Neural progenitor cell (in vitro differentiated cells): ENCODE results near the gene POP7. TPM values are rescaled to one million over a fixed set of nuclear protein-coding genes. Genes with fewer than 3 reads are reported as not detected.
A peak's percentile ranks its signal among the peaks of the same experiment; 100 is the strongest.
"Not testable (repeated sequence)": the region's sequence is repeated elsewhere in the genome, so short reads cannot be mapped to it uniquely, and the experiment has no call there.

Experiments used
- DNase-seq: peaks from one replicate; pipeline ENCODE4 v3.0.0-alpha.2; 2016; ENCODE audit warnings: low spot score
- H2AFZ ChIP-seq: fragments of 200-600 bp; sonication (generic); replicated peaks from 2 replicates; pipeline ENCODE4 v1.6.1; 2016; ENCODE audit warnings: antibody characterized with exemption
- H3F3A ChIP-seq: fragments of 200-600 bp; sonication (generic); 2 replicates; pipeline ENCODE4 v1.6.1; 2016; ENCODE audit warnings: antibody characterized with exemption, low read depth
- H3K27ac ChIP-seq: fragments of 200-600 bp; sonication (generic); 2 replicates; pipeline ENCODE4 v1.5.1; 2016; ENCODE audit warnings: mild to moderate bottlenecking
- H3K27me3 ChIP-seq: fragments of 200-600 bp; sonication (generic); 2 replicates; pipeline ENCODE4 v1.6.1; 2016; ENCODE audit warnings: mild to moderate bottlenecking, moderate library complexity
- H3K36me3 ChIP-seq: fragments of 200-600 bp; sonication (generic); 2 replicates; pipeline ENCODE4 v1.5.1; 2016
- H3K4me1 ChIP-seq: fragments of 200-600 bp; sonication (generic); 2 replicates; pipeline ENCODE4 v1.6.1; 2016; ENCODE audit warnings: mixed run types
- H3K4me2 ChIP-seq: fragments of 200-600 bp; sonication (generic); 2 replicates; pipeline ENCODE4 v1.6.1; 2016
- H3K4me3 ChIP-seq: fragments of 200-600 bp; sonication (generic); 2 replicates; pipeline ENCODE4 v1.5.1; 2016
- H3K79me2 ChIP-seq: fragments of 200-600 bp; sonication (generic); 2 replicates; pipeline ENCODE4 v1.6.1; 2016; ENCODE audit warnings: low read depth
- H3K9ac ChIP-seq: fragments of 200-600 bp; sonication (generic); 2 replicates; pipeline ENCODE4 v1.6.1; 2016
- H3K9me3 ChIP-seq: fragments of 200-600 bp; sonication (generic); 2 replicates; pipeline ENCODE4 v1.5.1; 2016; ENCODE audit warnings: low read depth
- H4K20me1 ChIP-seq: fragments of 200-600 bp; sonication (generic); 2 replicates; pipeline ENCODE4 v1.6.1; 2016; ENCODE audit warnings: low read depth
- H3K27ac Mint-ChIP-seq: 3 replicates; pipeline ENCODE4 v1.8.0; 2021; ENCODE audit warnings: mixed read lengths
- H3K27me3 Mint-ChIP-seq: 2 replicates; pipeline ENCODE4 v1.8.0; 2022; ENCODE audit warnings: low read depth, mild to moderate bottlenecking, inconsistent platforms, moderate library complexity, mixed read lengths; ENCODE audit not compliant: insufficient read depth
- H3K36me3 Mint-ChIP-seq: 3 replicates; pipeline ENCODE4 v1.8.0; 2021; ENCODE audit warnings: mixed read lengths
- H3K4me1 Mint-ChIP-seq: 3 replicates; pipeline ENCODE4 v1.8.0; 2021; ENCODE audit warnings: mixed read lengths
- H3K4me3 Mint-ChIP-seq: 3 replicates; pipeline ENCODE4 v1.8.0; 2021; ENCODE audit warnings: mild to moderate bottlenecking, moderate library complexity, mixed read lengths
- H3K9me3 Mint-ChIP-seq: 3 replicates; pipeline ENCODE4 v1.8.0; 2020; ENCODE audit warnings: mixed read lengths
- CTCF ChIP-seq: fragments of 200-600 bp; sonication (generic); IDR thresholded peaks from 2 replicates; pipeline ENCODE4 v1.5.1; 2017; ENCODE audit warnings: antibody characterized with exemption, mild to moderate bottlenecking
- EZH2 ChIP-seq: fragments of 200-600 bp; sonication (generic); IDR thresholded peaks from 2 replicates; pipeline ENCODE4 v1.6.1; 2017; ENCODE audit warnings: antibody characterized with exemption, mild to moderate bottlenecking, moderate library complexity
- EZH2phosphoT487 ChIP-seq: fragments of 200-600 bp; sonication (generic); IDR thresholded peaks from 2 replicates; pipeline ENCODE4 v1.6.1; 2017; ENCODE audit warnings: antibody characterized with exemption
- total RNA-seq: library from RNA; depleted of rRNA; stranded (reverse); fragments of >200 nt; gene quantifications from 2 replicates; pipeline ENCODE4 v1.2.3, GENCODE V29; 2015; ENCODE audit warnings: low replicate concordance

The POP7 gene
- total RNA-seq, 1 donor from 2014 or later, result 19.4 TPM

- Mint-ChIP-seq H3K4me3 (peak within 1 kb of the TSS; percentile 99), H3K27ac (peak within 1 kb of the TSS; percentile 97), H3K4me1 (peaks cover 34% of the 10 kb centered on the region), H3K27me3 (peaks cover 27% of the 10 kb centered on the region), H3K36me3 (no peaks in the 10 kb centered on the region), H3K9me3 (no peaks in the 10 kb centered on the region)
- H3F3A ChIP-seq, result peaks cover 41% of the 10 kb centered on the region
- H3K4me3 ChIP-seq, result peak within 1 kb of the TSS; percentile 100
- H2AFZ ChIP-seq, result no peak within 1 kb of the TSS
- H3K27ac ChIP-seq, result peak within 1 kb of the TSS; percentile 85
- H4K20me1 ChIP-seq, result peaks cover 43% of the 10 kb centered on the region
- no peak for TF ChIP-seq EZH2phosphoT487
- TF ChIP-seq CTCF, result no peak
- no peak for TF ChIP-seq EZH2
- no peaks in the 10 kb centered on the region for H3K36me3 ChIP-seq
- H3K79me2 ChIP-seq, result peaks cover 46% of the 10 kb centered on the region
- no peaks in the 10 kb centered on the region for H3K9me3 ChIP-seq
- DNase-seq, result peak; percentile 89
- H3K9ac ChIP-seq, result peak within 1 kb of the TSS; percentile 93
- peak within 1 kb of the TSS; percentile 98 for H3K4me2 ChIP-seq
- H3K4me1 ChIP-seq, result peaks cover 21% of the 10 kb centered on the region
- H3K27me3 ChIP-seq, result peaks cover 20% of the 10 kb centered on the region
Observed at GRCh38 chr7:100694098-100694745, 11.7 kb upstream of the POP7 start, which contains the start of gene GIGYF1. GIGYF1 (minus strand) TSS chr7:100694250; CDS start chr7:100688238, 6,012 bp downstream.

DNA sequence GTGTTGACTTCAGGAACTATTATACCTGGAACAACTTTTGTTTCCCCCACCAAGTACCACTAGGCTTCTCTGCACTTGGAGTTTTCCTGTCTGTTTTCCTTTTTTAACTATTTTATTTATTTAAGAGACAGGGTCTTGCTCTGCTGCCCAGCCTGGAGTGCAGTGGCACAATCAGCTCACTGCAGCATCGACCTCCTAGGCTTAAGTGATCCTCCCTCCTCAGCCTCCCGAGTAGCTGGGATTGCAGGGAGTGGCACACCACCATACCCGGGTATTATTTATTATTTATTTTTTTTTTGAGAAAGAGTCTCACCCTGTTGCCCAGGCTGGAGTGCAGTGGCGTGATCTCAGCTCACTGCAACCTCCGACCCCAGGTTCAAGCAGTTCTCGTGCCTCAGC, 9.8 kb upstream of the POP7 start:
- Histone ChIP-seq H3K79me2 (peaks cover 27% of the 10 kb centered on the region), H4K20me1 (peaks cover 24% of the 10 kb centered on the region), H3K36me3 (no peaks in the 10 kb centered on the region), H3K27ac (no peak overlapping the region), H2AFZ (no peak overlapping the region), H3K9me3 (no peaks in the 10 kb centered on the region), H3K4me1 (peaks cover 13% of the 10 kb centered on the region), H3K4me2 (no peak overlapping the region), H3K27me3 (peaks cover 20% of the 10 kb centered on the region), H3F3A (peaks cover 41% of the 10 kb centered on the region), H3K4me3 (no peak overlapping the region), H3K9ac (no peak overlapping the region)
- Mint-ChIP-seq H3K27me3 (peaks cover 27% of the 10 kb centered on the region), H3K9me3 (no peaks in the 10 kb centered on the region), H3K27ac (no peak overlapping the region), H3K4me1 (peaks cover 29% of the 10 kb centered on the region), H3K4me3 (peak overlapping the region; percentile 86), H3K36me3 (no peaks in the 10 kb centered on the region)
- DNase-seq, result no peak
- TF ChIP-seq EZH2phosphoT487 (no peak), CTCF (no peak), EZH2 (no peak)

GRCh38 chr7:100699018-100699417, 6.9 kb upstream of the POP7 start:
- H3K9me3 ChIP-seq, result no peaks in the 10 kb centered on the region
- H2AFZ ChIP-seq, result no peak overlapping the region
- no peaks in the 10 kb centered on the region for H4K20me1 ChIP-seq
- peaks cover 22% of the 10 kb centered on the region for H3F3A ChIP-seq
- peaks cover 20% of the 10 kb centered on the region for H3K27me3 ChIP-seq
- TF ChIP-seq EZH2 (no peak), EZH2phosphoT487 (no peak), CTCF (no peak)
- H3K4me1 Mint-ChIP-seq, result peaks cover 7% of the 10 kb centered on the region
- H3K79me2 ChIP-seq, result no peaks in the 10 kb centered on the region
- no peaks in the 10 kb centered on the region for H3K9me3 Mint-ChIP-seq
- no peak overlapping the region for H3K9ac ChIP-seq
- H3K27ac Mint-ChIP-seq, result no peak overlapping the region
- H3K36me3 Mint-ChIP-seq, result no peaks in the 10 kb centered on the region
- no peak overlapping the region for H3K4me3 ChIP-seq
- no peaks in the 10 kb centered on the region for H3K4me1 ChIP-seq
- no peaks in the 10 kb centered on the region for H3K36me3 ChIP-seq
- H3K27me3 Mint-ChIP-seq, result peaks cover 18% of the 10 kb centered on the region
- no peak overlapping the region for H3K4me3 Mint-ChIP-seq
- no peak for DNase-seq
- no peak overlapping the region for H3K4me2 ChIP-seq
- H3K27ac ChIP-seq, result no peak overlapping the region

DNA sequence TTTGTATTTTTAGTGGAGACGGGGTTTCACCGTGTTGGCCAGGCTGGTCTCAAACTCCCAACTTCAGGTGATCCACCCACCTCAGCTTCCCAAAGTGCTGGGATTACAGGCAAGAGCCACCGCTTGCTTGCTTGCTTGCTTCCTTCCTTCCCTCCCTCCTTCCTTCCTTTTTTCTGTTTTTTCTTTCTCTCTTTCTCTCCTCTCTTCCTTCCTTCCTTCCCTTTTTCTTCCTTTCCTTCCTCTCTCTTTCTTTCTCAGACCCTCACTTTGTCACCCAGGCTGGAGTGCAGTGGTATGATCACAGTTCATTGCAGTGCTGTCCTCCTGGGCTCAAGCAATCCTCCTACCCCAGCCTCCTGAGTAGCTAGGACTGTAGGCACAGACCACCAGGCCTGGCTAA, 4.8 kb upstream of the POP7 start:
- H3K4me1 Mint-ChIP-seq, result not testable (repeated sequence)

More for the DNA sequence above, 4.8 kb upstream of the POP7 start:
- not testable (repeated sequence) for H3K27ac ChIP-seq, H3K4me1 ChIP-seq, H3K36me3 ChIP-seq, H3K4me3 ChIP-seq, H4K20me1 ChIP-seq, DNase-seq, H3K36me3 Mint-ChIP-seq, H3K27ac Mint-ChIP-seq, H3K9me3 Mint-ChIP-seq, H3K9ac ChIP-seq, H2AFZ ChIP-seq, H3K79me2 ChIP-seq, H3K4me2 ChIP-seq, H3K9me3 ChIP-seq, H3K27me3 ChIP-seq, H3K4me3 Mint-ChIP-seq
- peaks cover 12% of the 10 kb centered on the region for H3K27me3 Mint-ChIP-seq
- peaks cover 15% of the 10 kb centered on the region for H3F3A ChIP-seq
